Measurements from ENCODE around the gene RAD9A. TPM values are rescaled to one million over a fixed set of nuclear protein-coding genes. Genes with fewer than 3 reads are reported as not detected.

The RAD9A gene
- total and polyA plus RNA-seq, 2 experiments from 2014 or later: 13.9 to 17.0 TPM

GRCh38 chr11:67345247-67345919 lies 46.4 kb upstream of the RAD9A start:
- Histone ChIP-seq H3K79me2 (replicated peaks; ENCODE audit: insufficient read depth) (no peaks in the 10 kb centered on the region), H3K27ac (ENCODE audit: low read depth) (no peak overlapping the region), H4K20me1 (replicated peaks; ENCODE audit: insufficient read depth) (no peaks in the 10 kb centered on the region; the same call in 1 of the 2 replicates), H3K4me2 (no peak overlapping the region), H3K36me3 (ENCODE audit: insufficient read depth) (no peaks in the 10 kb centered on the region), H3K4me3 (no peak overlapping the region), H2AFZ (no peak overlapping the region), H3K27me3 (ENCODE audit: insufficient read depth) (no peaks in the 10 kb centered on the region), H3K4me1 (ENCODE audit: insufficient read depth) (no peaks in the 10 kb centered on the region; the same call in 1 of the 2 replicates), H3K9me2 (ENCODE audit: insufficient read depth) (no peaks in the 10 kb centered on the region), H3F3A (replicated peaks; ENCODE audit: low read depth) (no peaks in the 10 kb centered on the region)
- ATAC-seq: peak; percentile 43
- H3K36me3 Mint-ChIP-seq (ENCODE audit: low read depth): no peaks in the 10 kb centered on the region
- no peak for DNase-seq (ENCODE audit: low spot score)
- H3K27ac Mint-ChIP-seq: no peak overlapping the region
- H3K4me1 Mint-ChIP-seq: peaks cover 12% of the 10 kb centered on the region; the same call in 1 of the 3 replicates
- TF ChIP-seq CTCF (conservative IDR thresholded peaks at IDR 0.05; ENCODE audit: low read depth in 2 of 2) (no peak), ZNF114 (CRISPR knock-in tag; IDR thresholded peaks at IDR 0.05) (no peak), CREB1 (CRISPR knock-in tag; IDR thresholded peaks at IDR 0.05; ENCODE audit: low read depth) (no peak), POLR2AphosphoS5 (IDR thresholded peaks at IDR 0.05; ENCODE audit: low read depth) (no peak)
- no peaks in the 10 kb centered on the region for H3K27me3 Mint-ChIP-seq (ENCODE audit: insufficient read depth, low read depth, poor library complexity)
- peaks cover 9% of the 10 kb centered on the region; the same call in 1 of the 3 replicates for H3K9me3 Mint-ChIP-seq
- H3K4me3 Mint-ChIP-seq: no peak overlapping the region

DNA sequence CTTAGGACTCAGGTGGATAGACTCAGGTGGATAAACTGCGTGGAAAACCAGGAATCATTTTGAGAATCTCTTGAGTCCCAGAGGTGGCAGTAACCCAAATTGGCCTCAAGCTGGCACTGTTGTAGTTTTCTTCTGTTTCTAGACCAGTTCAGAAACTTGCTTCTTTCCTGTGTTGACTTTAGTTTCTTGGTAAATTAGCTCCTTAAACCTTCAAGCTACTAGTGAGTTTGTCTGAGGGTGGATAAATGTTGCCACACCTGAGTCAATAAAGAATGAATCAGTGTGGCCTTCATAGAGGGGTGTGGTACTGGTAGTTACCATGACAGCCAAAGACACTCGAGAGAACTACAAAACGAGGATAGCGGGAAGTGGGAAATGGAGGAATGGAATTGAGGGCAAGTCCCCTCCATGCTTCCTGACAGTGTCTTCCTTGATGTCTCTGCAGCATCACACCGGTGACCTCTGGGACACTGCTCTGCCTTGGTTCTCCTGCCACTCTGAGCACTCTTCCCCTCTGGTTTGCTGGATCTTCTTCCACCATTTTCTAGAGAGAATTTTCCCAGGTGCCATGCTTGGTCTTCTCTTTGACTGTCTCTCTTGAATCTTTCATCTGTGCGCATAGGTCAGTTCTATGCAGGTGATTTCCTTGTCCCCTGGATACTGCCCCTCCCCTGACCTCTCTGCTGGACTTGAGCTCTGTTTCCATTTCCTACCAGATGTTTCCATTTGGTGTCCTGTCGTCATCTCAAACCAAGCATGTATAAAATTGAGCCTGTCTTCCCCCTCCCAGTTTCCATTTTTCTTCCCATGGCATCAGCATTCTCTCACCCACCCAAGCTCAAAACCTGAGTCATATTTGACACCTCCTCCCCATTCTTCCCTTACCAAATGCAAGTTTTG lies 45.6 kb upstream of the RAD9A start:
- no peaks in the 10 kb centered on the region for H3K79me2 ChIP-seq (replicated peaks; ENCODE audit: insufficient read depth)

More for the DNA sequence above, 45.6 kb upstream of the RAD9A start:
- no peak overlapping the region for H3K27ac Mint-ChIP-seq
- H3K4me2 ChIP-seq: no peak overlapping the region
- DNase-seq (ENCODE audit: low spot score): peak; percentile 73
- no peak overlapping the region for H3K4me3 ChIP-seq
- no peaks in the 10 kb centered on the region for H3F3A ChIP-seq (replicated peaks; ENCODE audit: low read depth)
- H3K36me3 Mint-ChIP-seq (ENCODE audit: low read depth): no peaks in the 10 kb centered on the region
- no peaks in the 10 kb centered on the region for H3K27me3 Mint-ChIP-seq (ENCODE audit: insufficient read depth, low read depth, poor library complexity)
- H3K27ac ChIP-seq (ENCODE audit: low read depth): no peak overlapping the region
- TF ChIP-seq STAT1 (IDR thresholded peaks at IDR 0.05; ENCODE audit: unreplicated experiment): no peak
- peak; percentile 75 to 87 for TF ChIP-seq CTCF (conservative IDR thresholded peaks at IDR 0.05; ENCODE audit: low read depth in 2 of 2)
- H3K4me1 Mint-ChIP-seq: peaks cover 12% of the 10 kb centered on the region; the same call in 1 of the 3 replicates
- no peak overlapping the region for H3K4me3 Mint-ChIP-seq
- H3K36me3 ChIP-seq (ENCODE audit: insufficient read depth): no peaks in the 10 kb centered on the region
- no peaks in the 10 kb centered on the region; the same call in 1 of the 2 replicates for H3K4me1 ChIP-seq (ENCODE audit: insufficient read depth)
- peaks cover 9% of the 10 kb centered on the region; the same call in 1 of the 3 replicates for H3K9me3 Mint-ChIP-seq
- peak; percentile 82 for ATAC-seq
- H2AFZ ChIP-seq: no peak overlapping the region
- no peaks in the 10 kb centered on the region for H3K9me2 ChIP-seq (ENCODE audit: insufficient read depth)
- H3K27me3 ChIP-seq (ENCODE audit: insufficient read depth): no peaks in the 10 kb centered on the region
- no peaks in the 10 kb centered on the region; the same call in 1 of the 2 replicates for H4K20me1 ChIP-seq (replicated peaks; ENCODE audit: insufficient read depth)

Data from GM23338 (cell line).